Lung (tissue), 12 donors: Measurements from ENCODE around the gene DISC1. TPM values are rescaled to one million over a fixed set of nuclear protein-coding genes. Genes with fewer than 3 reads are reported as not detected.
A peak's percentile ranks its signal among the peaks of the same experiment; 100 is the strongest.

Experiments used
- ATAC-seq: fragments of 200-7000 bp; cut with Tn5 transposase; one replicate; pipeline ENCODE4 v1.9.1; 2020; ENCODE audit warnings: moderate number of reproducible peaks; ENCODE audit not compliant: insufficient read depth, low FRiP score
- DNase-seq, 3 donors: peaks; one replicate each; pipeline ENCODE4 v3.0.0-alpha.2; 2013 to 2017
- H3K27ac ChIP-seq, 2 donors: one replicate each; pipeline ENCODE4 v1.5.1; 2013; ENCODE audit warnings: mild to moderate bottlenecking in 2 of 2, moderate library complexity in 2 of 2, control low read depth in 1 of 2, inconsistent platforms in 1 of 2, low read depth in 1 of 2, low read length in 1 of 2
- H3K27me3 ChIP-seq, 3 donors: one replicate each; pipeline ENCODE4 v1.5.1; 2013; ENCODE audit warnings: low read length in 2 of 3; ENCODE audit not compliant: control insufficient read depth in 3 of 3, insufficient read depth in 3 of 3
- H3K36me3 ChIP-seq, 4 donors: one replicate each; pipeline ENCODE4 v1.5.1; 2013; ENCODE audit warnings: low read length in 4 of 4, mild to moderate bottlenecking in 1 of 4, moderate library complexity in 1 of 4; ENCODE audit not compliant: control insufficient read depth in 4 of 4, insufficient read depth in 4 of 4
- H3K4me1 ChIP-seq, 5 donors: one replicate each; pipeline ENCODE4 v1.5.1; 2013; ENCODE audit warnings: low read length in 5 of 5, mild to moderate bottlenecking in 2 of 5, moderate library complexity in 1 of 5; ENCODE audit not compliant: control insufficient read depth in 5 of 5, insufficient read depth in 5 of 5
- H3K4me3 ChIP-seq: one replicate; pipeline ENCODE4 v1.5.1; 2013; ENCODE audit warnings: mild to moderate bottlenecking, control low read depth, moderate library complexity
- H3K9ac ChIP-seq, 2 donors: one replicate each; pipeline ENCODE4 v1.5.1; 2013; ENCODE audit warnings: low read length in 2 of 2, control low read depth in 1 of 2; ENCODE audit not compliant: insufficient read depth in 1 of 2
- H3K9me3 ChIP-seq, 4 donors: one replicate each; pipeline ENCODE4 v1.5.1; 2013; ENCODE audit warnings: low read length in 3 of 4, mild to moderate bottlenecking in 1 of 4, moderate library complexity in 1 of 4; ENCODE audit not compliant: control insufficient read depth in 4 of 4, insufficient read depth in 3 of 4
- CTCF ChIP-seq: IDR thresholded peaks from 2 replicates; pipeline ENCODE4 v1.5.1; 2012; ENCODE audit warnings: mild to moderate bottlenecking; ENCODE audit errors: control extremely low read depth, extremely low read depth
- WGBS, 2 donors: extraction: QIAGEN DNeasy Blood & Tissue Kit; methylation state at CpG; one replicate each; pipeline ENCODE4 v1.1.7; 2013; 5-methylcytosine and 5-hydroxymethylcytosine counted together
- polyA plus RNA-seq, 2 donors: library from polyadenylated mRNA; stranded (reverse); fragments of 200-250 nt; gene quantifications; one replicate each; pipeline ENCODE4 v1.2.1, GENCODE V29; 2013
- total RNA-seq, 2 donors: library from RNA; depleted of rRNA in 1 of 2; stranded (reverse); fragments of >200 nt in 1 of 2; gene quantifications; one replicate each; pipeline ENCODE4 v1.2.1, GENCODE V29; 2014 to 2021
- donor health status: control.
- donor health status: control.
- donor health status: Bipolar disorder and iron deficiency.
- donor health status: healthy.
- donor health status: DM: yes; HTN: yes; CAD: no.

DISC1 gene
- total and polyA plus RNA-seq, 4 donors, result 0.98 to 32.9 (median 6.1) TPM

- no peak for ATAC-seq
- H3K27ac ChIP-seq, result no peak overlapping the region
- peak in 1 of 3 donors; percentile 58 for DNase-seq
- no peak overlapping the region for H3K4me3 ChIP-seq
- no peak overlapping the region for H3K9ac ChIP-seq
- H3K27me3 ChIP-seq, result no peaks in the 10 kb centered on the region
- H3K36me3 ChIP-seq, result peaks cover 0 to 2% (median 0%) of the 10 kb centered on the region in 4 donors
- no peak for TF ChIP-seq CTCF
- peaks cover 0 to 2% (median 0%) of the 10 kb centered on the region in 4 donors for H3K9me3 ChIP-seq
- WGBS, 2 donors, result 38 to 60% methylated on average over 2 of the region's 2 CpGs
- peaks cover 0 to 12% (median 0%) of the 10 kb centered on the region in 5 donors for H3K4me1 ChIP-seq
These were observed 187.4 kb downstream of the DISC1 start for GRCh38 chr1:231814021-231814420.

GRCh38 chr1:231814521-231814920, 187.9 kb downstream of the DISC1 start:
- no peaks in the 10 kb centered on the region for H3K27me3 ChIP-seq
- peaks cover 0 to 2% (median 0%) of the 10 kb centered on the region in 4 donors for H3K36me3 ChIP-seq
- WGBS, 2 donors, result 52 to 60% methylated on average over 4 of the region's 4 CpGs
- no peak for TF ChIP-seq CTCF
- H3K4me3 ChIP-seq, result no peak overlapping the region
- no peak for DNase-seq
- no peak overlapping the region for H3K9ac ChIP-seq
- H3K9me3 ChIP-seq, result peaks cover 0 to 2% (median 0%) of the 10 kb centered on the region in 4 donors
- peaks cover 0 to 11% (median 2%) of the 10 kb centered on the region in 5 donors for H3K4me1 ChIP-seq
- no peak for ATAC-seq
- H3K27ac ChIP-seq, result no peak overlapping the region

DNA sequence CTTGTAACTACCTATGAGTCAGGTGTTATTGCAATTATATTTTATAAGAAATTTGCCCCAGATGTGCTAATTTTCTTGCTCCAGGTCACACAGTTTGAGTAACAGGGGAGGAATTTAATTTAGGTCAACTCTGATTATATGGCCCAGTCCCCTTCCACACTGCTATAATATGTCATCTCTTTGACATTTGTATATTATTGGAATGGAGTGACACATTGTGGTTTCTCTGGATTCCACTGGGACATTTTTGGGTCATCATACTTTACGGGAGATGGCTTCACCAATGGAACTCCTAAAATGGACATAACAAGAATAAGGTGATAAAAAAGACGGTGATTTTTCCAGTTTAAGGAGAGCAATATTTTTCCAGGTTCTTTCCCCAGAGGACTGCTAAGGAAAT, 191.2 kb downstream of the DISC1 start:
- no peak overlapping the region for H3K9ac ChIP-seq
- 94 to 98% methylated on average over 2 of the region's 2 CpGs for WGBS, 2 donors
- ATAC-seq, result no peak
- no peak for TF ChIP-seq CTCF
- H3K27me3 ChIP-seq, result no peaks in the 10 kb centered on the region
- peak overlapping the region in 1 of 2 donors; percentile 37 for H3K27ac ChIP-seq
- peaks cover 0 to 2% (median 0%) of the 10 kb centered on the region in 4 donors for H3K9me3 ChIP-seq
- H3K36me3 ChIP-seq, result no peaks in the 10 kb centered on the region
- no peak overlapping the region for H3K4me3 ChIP-seq
- DNase-seq, result no peak
- peaks cover 0 to 40% (median 11%) of the 10 kb centered on the region in 5 donors for H3K4me1 ChIP-seq

GRCh38 chr1:231818337-231818736, 191.7 kb downstream of the DISC1 start:
- Histone ChIP-seq H3K27me3 (no peaks in the 10 kb centered on the region), H3K27ac (peak overlapping the region in 1 of 2 donors; percentile 37), H3K9ac (no peak overlapping the region), H3K36me3 (no peaks in the 10 kb centered on the region), H3K9me3 (peaks cover 0 to under 1% (median 0%) of the 10 kb centered on the region in 4 donors), H3K4me3 (no peak overlapping the region), H3K4me1 (peaks cover 0 to 40% (median 11%) of the 10 kb centered on the region in 5 donors)
- 72 to 88% methylated on average over 6 of the region's 6 CpGs for WGBS, 2 donors
- ATAC-seq (no peak), DNase-seq (no peak)
- no peak for TF ChIP-seq CTCF
